ENCODE data around the gene RASAL1.
A peak's percentile ranks its signal among the peaks of the same experiment; 100 is the strongest.

DNA sequence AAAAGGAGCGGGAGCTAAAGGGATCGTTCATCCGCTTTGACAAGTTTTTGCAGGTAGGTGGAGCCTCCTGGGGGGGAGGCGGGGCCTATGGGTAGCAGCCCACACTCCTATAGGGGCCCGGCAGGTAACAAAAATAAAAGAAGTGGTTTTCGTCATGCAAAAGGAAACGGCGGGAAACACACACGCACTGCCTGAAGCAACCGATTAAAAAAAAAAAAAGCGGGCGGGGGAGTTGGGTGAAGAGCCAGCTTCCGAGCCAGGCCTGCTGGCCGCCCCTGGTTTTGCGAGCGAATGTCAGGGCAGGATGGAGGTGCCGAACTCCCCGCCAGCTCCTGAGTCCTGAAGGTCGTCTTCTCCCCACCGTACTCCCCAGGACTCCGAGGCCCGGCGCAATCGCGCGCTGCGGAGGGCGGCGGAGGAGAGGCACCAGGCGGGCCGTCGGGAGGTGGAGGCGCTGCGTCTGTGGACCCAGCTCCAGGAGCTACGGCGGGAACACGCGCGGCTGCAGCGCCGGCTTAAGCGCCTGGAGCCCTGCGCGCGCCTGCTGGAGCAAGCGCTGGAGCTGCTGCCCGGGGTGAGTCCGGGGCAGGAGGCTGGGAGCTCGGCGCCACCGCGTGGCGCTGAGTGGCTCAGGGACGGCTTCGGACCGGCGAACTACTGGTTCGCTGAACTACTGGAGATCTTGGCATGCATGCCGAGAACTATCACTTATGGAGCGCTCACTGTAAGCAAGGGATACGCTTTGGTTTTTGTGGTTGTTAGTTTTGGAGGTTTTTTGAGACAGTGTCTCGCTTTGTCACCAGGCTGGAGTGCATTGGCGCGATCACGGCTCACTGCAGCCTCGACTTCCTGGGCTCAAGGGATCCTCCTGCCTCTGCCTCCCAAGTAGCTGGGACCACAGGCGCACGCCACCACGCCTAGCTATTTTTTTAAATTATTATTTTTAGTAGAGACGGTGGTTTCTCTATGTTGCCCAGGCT is 17.6 kb upstream of the RASAL1 start:
- TF ChIP-seq, protein P1, sequence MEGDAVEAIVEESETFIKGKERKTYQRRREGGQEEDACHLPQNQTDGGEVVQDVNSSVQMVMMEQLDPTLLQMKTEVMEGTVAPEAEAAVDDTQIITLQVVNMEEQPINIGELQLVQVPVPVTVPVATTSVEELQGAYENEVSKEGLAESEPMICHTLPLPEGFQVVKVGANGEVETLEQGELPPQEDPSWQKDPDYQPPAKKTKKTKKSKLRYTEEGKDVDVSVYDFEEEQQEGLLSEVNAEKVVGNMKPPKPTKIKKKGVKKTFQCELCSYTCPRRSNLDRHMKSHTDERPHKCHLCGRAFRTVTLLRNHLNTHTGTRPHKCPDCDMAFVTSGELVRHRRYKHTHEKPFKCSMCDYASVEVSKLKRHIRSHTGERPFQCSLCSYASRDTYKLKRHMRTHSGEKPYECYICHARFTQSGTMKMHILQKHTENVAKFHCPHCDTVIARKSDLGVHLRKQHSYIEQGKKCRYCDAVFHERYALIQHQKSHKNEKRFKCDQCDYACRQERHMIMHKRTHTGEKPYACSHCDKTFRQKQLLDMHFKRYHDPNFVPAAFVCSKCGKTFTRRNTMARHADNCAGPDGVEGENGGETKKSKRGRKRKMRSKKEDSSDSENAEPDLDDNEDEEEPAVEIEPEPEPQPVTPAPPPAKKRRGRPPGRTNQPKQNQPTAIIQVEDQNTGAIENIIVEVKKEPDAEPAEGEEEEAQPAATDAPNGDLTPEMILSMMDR (IDR thresholded peaks at IDR 0.05): peak in 5 of 6 experiments; percentile 11 to 64 (median 31)
- TF ChIP-seq POLR2A (IDR thresholded peaks at IDR 0.05): no peak

Measured in esophagus squamous epithelium (tissue), 4 donors.